Measurements from ENCODE around the gene LZTS2.

- no peak for TF ChIP-seq EZH2phosphoT487 (IDR thresholded peaks at IDR 0.05; ENCODE audit: borderline replicate concordance)
- no peak for TF ChIP-seq CTCF (conservative IDR thresholded peaks at IDR 0.05; ENCODE audit: low read length)
Observed at GRCh38 chr10:100987685-100988049, 11.9 kb upstream of the LZTS2 start.
